Measurements from ENCODE around the gene MAPK1IP1L. TPM values are rescaled to one million over a fixed set of nuclear protein-coding genes. Genes with fewer than 3 reads are reported as not detected.

Gene MAPK1IP1L
- 52.3 and 96.0 TPM in 2 replicates for total RNA-seq

GRCh38 chr14:55051423-55052268 is at the start of gene MAPK1IP1L:
TSS of gene MAPK1IP1L (plus strand) at chr14:55051647. CDS start at chr14:55061684, 10,037 bp downstream.

DNA sequence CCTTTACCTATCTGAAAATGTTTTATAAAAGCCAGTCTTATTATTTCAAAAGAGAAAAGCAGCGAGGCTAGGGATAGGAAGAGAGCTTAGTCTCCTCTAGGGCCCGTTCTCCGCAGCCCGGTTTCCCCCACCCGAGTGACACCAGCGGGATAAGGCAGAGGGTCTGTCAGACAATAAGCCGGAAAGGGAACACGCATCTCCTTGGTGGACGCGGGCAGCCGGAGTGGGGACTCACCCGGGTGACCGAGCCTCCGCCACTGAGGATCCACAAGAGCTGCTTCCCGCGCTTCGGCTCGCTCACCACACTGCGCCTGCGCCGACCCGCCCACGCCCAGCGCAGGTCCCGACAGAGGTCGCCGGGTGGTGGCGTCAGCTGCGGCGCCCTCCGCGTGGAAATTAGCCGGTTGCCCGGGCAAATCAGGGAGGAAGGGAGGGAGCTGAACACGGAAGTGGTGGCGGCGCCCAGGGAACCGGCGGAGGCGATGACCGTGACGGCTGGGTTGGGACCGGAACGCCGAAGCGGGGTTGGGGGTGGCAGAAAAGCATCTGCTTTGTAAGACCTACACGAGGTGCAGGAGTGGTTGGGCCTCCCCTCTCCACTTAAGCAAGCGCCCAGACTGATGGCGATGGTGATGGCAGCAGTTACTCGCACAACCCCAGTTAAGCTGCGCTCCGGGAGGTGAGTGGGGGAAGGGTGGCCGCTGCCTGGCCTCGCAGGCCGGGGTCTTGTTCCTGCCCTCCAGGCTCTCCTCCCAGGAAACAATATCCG is 24.5 kb upstream of the MAPK1IP1L start, which contains the start of the genes SOCS4 and WDHD1:
Gene SOCS4 (plus strand): TSS at position 444 of the 769 bp plus-strand sequence. CDS start 15,806 bp downstream, outside the sequence.
Gene WDHD1 (minus strand): TSS at position 307 of the 769 bp plus-strand sequence. CDS start 312 bp downstream, outside the sequence.

Other genes starting within 250 kb of the MAPK1IP1L start
- 1.5 and 1.6 TPM in 2 replicates for gene GCH1, start 148.8 kb upstream of the MAPK1IP1L start, total RNA-seq
- 11.1 and 14.8 TPM in 2 replicates for gene WDHD1, start 24.5 kb upstream of the MAPK1IP1L start, total RNA-seq
- 5.9 and 7.4 TPM in 2 replicates for gene SOCS4, start 24.4 kb upstream of the MAPK1IP1L start, total RNA-seq
- 331 TPM in 2 replicates for gene LGALS3, start 77.6 kb downstream of the MAPK1IP1L start, total RNA-seq
- gene DLGAP5, start 139.9 kb downstream of the MAPK1IP1L start, total RNA-seq = 48.5 and 59.2 TPM in 2 replicates
- 11.9 and 13.6 TPM in 2 replicates for gene FBXO34, start 219.8 kb downstream of the MAPK1IP1L start, total RNA-seq

Measured in bronchus fibroblast of lung (primary cell).